ENCODE measurements around the gene CCDC71. TPM values are rescaled to one million over a fixed set of nuclear protein-coding genes. Genes with fewer than 3 reads are reported as not detected.

Gene CCDC71
- total RNA-seq, 2 donors from 2014 or later: 28.8 to 28.9 TPM

- DNase-seq (ENCODE audit: low spot score): no peak
- no peak overlapping the region for H3K4me3 ChIP-seq
- no peak overlapping the region for H3K27ac ChIP-seq
- ATAC-seq (ENCODE audit: insufficient number of reproducible peaks, low FRiP score, low read depth): no peak
- peaks cover 59% of the 10 kb centered on the region for H3K36me3 ChIP-seq
- H3K4me1 ChIP-seq (ENCODE audit: control insufficient read depth in 1 of 2, low read depth in 2 of 2): peaks cover 15 to 17% of the 10 kb centered on the region in 2 donors
- H3K9me3 ChIP-seq: no peaks in the 10 kb centered on the region
- no peak for TF ChIP-seq CTCF (IDR thresholded peaks at IDR 0.05)
- no peaks in the 10 kb centered on the region for H3K27me3 ChIP-seq (replicated peaks; ENCODE audit: insufficient read depth)
Measured at GRCh38 chr3:49122886-49123545, 43.1 kb downstream of the CCDC71 start.

GRCh38 chr3:49122451-49122850 lies 43.7 kb downstream of the CCDC71 start:
- no peaks in the 10 kb centered on the region for H3K27me3 ChIP-seq (replicated peaks; ENCODE audit: insufficient read depth)
- TF ChIP-seq CTCF (IDR thresholded peaks at IDR 0.05): no peak
- peaks cover 15 to 17% of the 10 kb centered on the region in 2 donors for H3K4me1 ChIP-seq (ENCODE audit: control insufficient read depth in 1 of 2, low read depth in 2 of 2)
- peaks cover 64% of the 10 kb centered on the region for H3K36me3 ChIP-seq
- H3K4me3 ChIP-seq: no peak overlapping the region
- DNase-seq (ENCODE audit: low spot score): no peak
- ATAC-seq (ENCODE audit: insufficient number of reproducible peaks, low FRiP score, low read depth): no peak
- no peaks in the 10 kb centered on the region for H3K9me3 ChIP-seq
- H3K27ac ChIP-seq: no peak overlapping the region

- no peak overlapping the region for H3K27ac ChIP-seq
- no peaks in the 10 kb centered on the region for H3K27me3 ChIP-seq (replicated peaks; ENCODE audit: insufficient read depth)
- DNase-seq (ENCODE audit: low spot score) (no peak), ATAC-seq (ENCODE audit: insufficient number of reproducible peaks, low FRiP score, low read depth) (no peak)
- peaks cover 68% of the 10 kb centered on the region for H3K36me3 ChIP-seq
- no peak overlapping the region for H3K4me3 ChIP-seq
- TF ChIP-seq CTCF (IDR thresholded peaks at IDR 0.05): no peak
- H3K9me3 ChIP-seq: no peaks in the 10 kb centered on the region
- peaks cover 15 to 17% of the 10 kb centered on the region in 2 donors for H3K4me1 ChIP-seq (ENCODE audit: control insufficient read depth in 1 of 2, low read depth in 2 of 2)
Measured at GRCh38 chr3:49122022-49122421, 44.1 kb downstream of the CCDC71 start.

GRCh38 chr3:49121132-49121736 lies 44.9 kb downstream of the CCDC71 start:
- Histone ChIP-seq H3K4me3 (peak overlapping the region; percentile 97), H3K36me3 (peaks cover 74% of the 10 kb centered on the region)
- ATAC-seq (ENCODE audit: insufficient number of reproducible peaks, low FRiP score, low read depth): no peak

More at GRCh38 chr3:49121132-49121736, 44.9 kb downstream of the CCDC71 start:
- no peak for DNase-seq (ENCODE audit: low spot score)
- Histone ChIP-seq H3K27ac (peak overlapping the region; percentile 92 to 97), H3K4me1 (ENCODE audit: control insufficient read depth in 1 of 2, low read depth in 2 of 2) (peaks cover 15 to 17% of the 10 kb centered on the region in 2 donors), H3K27me3 (replicated peaks; ENCODE audit: insufficient read depth) (no peaks in the 10 kb centered on the region), H3K9me3 (no peaks in the 10 kb centered on the region)
- no peak for TF ChIP-seq CTCF (IDR thresholded peaks at IDR 0.05)
